A549 treated with DMSO at 1 μM for 4 hours (cell line): Measurements from ENCODE around the gene CCDC87. TPM values are rescaled to one million over a fixed set of nuclear protein-coding genes. Genes with fewer than 3 reads are reported as not detected.

Experiments used
- total RNA-seq: library from RNA; stranded (reverse); fragments of 200-300 nt; extraction: Qiagen RNA extraction; gene quantifications from 5 replicates; pipeline ENCODE4 v1.2.3, GENCODE V29; 2022; ENCODE audit warnings: low read depth

CCDC87 gene, protein sequence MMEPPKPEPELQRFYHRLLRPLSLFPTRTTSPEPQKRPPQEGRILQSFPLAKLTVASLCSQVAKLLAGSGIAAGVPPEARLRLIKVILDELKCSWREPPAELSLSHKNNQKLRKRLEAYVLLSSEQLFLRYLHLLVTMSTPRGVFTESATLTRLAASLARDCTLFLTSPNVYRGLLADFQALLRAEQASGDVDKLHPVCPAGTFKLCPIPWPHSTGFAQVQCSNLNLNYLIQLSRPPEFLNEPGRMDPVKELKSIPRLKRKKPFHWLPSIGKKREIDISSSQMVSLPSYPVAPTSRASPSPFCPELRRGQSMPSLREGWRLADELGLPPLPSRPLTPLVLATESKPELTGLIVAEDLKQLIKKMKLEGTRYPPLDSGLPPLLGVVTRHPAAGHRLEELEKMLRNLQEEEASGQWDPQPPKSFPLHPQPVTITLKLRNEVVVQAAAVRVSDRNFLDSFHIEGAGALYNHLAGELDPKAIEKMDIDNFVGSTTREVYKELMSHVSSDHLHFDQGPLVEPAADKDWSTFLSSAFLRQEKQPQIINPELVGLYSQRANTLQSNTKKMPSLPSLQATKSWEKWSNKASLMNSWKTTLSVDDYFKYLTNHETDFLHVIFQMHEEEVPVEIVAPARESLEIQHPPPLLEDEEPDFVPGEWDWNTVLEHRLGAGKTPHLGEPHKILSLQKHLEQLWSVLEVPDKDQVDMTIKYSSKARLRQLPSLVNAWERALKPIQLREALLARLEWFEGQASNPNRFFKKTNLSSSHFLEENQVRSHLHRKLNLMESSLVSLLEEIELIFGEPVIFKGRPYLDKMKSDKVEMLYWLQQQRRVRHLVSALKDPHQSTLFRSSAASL
- 0.53 to 0.74 TPM (median 0.64 TPM) in 5 replicates for total RNA-seq

DNA sequence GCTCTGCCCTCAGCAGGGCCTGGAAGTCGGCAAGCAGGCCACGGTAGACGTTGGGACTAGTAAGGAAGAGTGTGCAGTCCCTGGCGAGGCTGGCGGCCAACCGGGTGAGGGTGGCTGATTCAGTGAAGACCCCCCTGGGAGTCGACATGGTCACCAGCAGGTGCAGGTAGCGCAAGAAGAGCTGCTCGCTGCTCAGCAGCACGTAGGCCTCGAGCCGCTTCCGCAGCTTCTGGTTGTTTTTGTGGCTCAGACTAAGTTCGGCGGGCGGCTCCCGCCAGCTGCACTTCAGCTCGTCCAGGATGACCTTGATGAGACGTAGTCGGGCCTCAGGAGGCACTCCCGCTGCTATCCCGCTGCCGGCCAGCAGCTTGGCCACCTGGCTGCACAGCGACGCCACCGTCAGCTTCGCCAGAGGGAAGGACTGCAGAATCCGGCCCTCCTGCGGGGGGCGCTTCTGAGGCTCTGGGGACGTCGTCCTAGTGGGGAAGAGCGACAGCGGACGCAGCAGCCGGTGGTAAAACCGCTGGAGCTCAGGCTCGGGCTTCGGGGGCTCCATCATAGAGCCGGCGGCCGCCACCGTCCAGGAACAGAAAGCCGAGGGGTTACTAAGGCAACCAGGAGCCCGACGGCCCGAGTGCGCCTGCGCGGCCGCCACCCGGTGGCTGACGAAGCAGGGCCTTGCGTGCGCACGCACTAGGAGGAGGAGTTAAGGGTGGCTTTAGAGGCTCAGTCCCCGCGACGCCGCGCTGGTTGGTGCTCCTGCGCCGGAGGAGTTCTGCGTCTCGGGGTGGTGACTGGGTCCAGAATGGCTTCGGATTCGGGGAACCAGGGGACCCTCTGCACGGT is at the start of gene CCDC87, which contains the start of gene CCS:
Gene CCDC87, minus strand, starts transcription at position 607 of the 846 bp plus-strand sequence. Its CDS starts 48 bp downstream, at position 559.
Gene CCS, plus strand, starts transcription at position 729 of the 846 bp plus-strand sequence. Its CDS starts 77 bp downstream, at position 806.

GRCh38 chr11:66638177-66639065 is 45.6 kb upstream of the CCDC87 start, which contains the start of gene RBM4:
Gene RBM4, plus strand, starts transcription at chr11:66638703. Its CDS starts 1,009 bp downstream, at chr11:66639712.

DNA sequence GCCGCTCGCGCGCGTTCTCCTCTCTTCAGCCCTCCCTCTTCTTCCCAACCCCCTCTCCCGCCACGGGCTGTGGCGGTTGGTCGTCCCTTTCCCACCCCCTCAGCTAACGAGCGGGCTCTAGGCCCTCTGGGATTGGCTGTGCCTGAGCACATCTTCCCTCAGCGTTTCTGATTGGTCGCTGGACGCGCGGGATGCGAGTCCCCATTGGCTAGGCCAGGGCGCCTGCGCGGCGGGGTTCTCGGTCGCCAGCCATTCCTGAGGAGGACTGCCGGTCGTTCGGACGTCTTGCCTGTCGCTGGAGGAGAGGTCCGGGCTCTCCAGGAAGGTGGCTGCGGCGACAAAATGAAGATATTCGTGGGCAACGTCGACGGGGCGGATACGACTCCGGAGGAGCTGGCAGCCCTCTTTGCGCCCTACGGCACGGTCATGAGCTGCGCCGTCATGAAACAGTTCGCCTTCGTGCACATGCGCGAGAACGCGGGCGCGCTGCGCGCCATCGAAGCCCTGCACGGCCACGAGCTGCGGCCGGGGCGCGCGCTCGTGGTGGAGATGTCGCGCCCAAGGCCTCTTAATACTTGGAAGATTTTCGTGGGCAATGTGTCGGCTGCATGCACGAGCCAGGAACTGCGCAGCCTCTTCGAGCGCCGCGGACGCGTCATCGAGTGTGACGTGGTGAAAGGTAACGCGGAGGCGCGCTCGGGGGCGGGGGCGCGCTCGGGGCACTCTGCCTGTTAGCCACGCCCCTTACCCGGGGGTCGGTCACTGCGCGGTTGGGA is 23.7 kb upstream of the CCDC87 start, which contains the start of gene RBM14:
Gene RBM14, plus strand, starts transcription at position 252 of the 776 bp plus-strand sequence. Its CDS starts 91 bp downstream, at position 343.

GRCh38 chr11:66568124-66568916 is 24.5 kb downstream of the CCDC87 start, which contains the start of gene CTSF:
Gene CTSF, minus strand, starts transcription at chr11:66568606. Its CDS starts 120 bp downstream, at chr11:66568486.

GRCh38 chr11:66546368-66546965 is 46.4 kb downstream of the CCDC87 start, which contains the start of gene ACTN3:
Gene ACTN3, plus strand, starts transcription at chr11:66546903. Its CDS starts 35 bp downstream, at chr11:66546938.

DNA sequence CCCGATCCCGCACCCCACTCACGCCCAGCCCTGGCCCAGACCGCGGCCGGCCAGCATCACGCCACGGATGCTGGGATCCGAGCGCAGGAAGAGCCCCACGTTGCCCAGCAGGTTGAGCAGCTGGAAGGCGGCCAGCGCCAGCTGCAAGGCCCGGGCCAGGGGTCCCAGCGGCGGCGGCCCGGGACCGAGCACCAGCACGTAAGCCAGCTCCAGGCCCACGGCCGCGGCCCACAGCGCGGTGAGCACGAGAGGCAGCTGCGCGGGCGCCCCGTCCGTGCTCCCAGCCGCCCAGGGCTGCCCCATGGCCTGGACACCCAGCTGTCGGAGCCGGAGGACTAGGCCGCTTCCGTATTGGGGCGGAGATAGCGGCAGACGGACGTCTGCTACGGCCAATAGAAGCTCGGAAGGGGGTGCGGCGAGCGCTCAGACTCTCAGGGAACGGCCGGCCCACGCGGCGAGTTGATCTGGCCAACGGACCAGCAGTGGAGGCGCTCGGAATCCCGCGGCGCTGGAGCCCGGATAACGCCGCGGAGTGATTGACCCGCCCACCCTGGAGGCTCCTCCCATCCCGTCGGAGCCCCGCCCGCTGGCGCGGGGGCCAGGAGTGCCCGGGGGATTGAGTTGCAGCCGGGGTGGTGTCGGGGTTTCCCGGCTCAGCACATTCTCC is 47.0 kb downstream of the CCDC87 start, which contains the start of gene ZDHHC24:
Gene ZDHHC24, minus strand, starts transcription at position 348 of the 667 bp plus-strand sequence. Its CDS starts 45 bp downstream, at position 303.

Other genes starting within 250 kb of the CCDC87 start
- gene BRMS1, start 248.0 kb downstream of the CCDC87 start, total RNA-seq = 81.4 to 99.0 TPM (median 87.3 TPM) in 5 replicates
- gene B4GAT1, start 245.4 kb downstream of the CCDC87 start, total RNA-seq = 14.6 to 19.9 TPM (median 18.2 TPM) in 5 replicates
- 3.4 to 5.7 TPM (median 4.1 TPM) in 5 replicates for gene SLC29A2, start 221.3 kb downstream of the CCDC87 start, total RNA-seq
- not detected in 5 replicates for gene NPAS4, start 172.0 kb downstream of the CCDC87 start, total RNA-seq
- 87.4 to 117 TPM (median 111 TPM) in 5 replicates for gene MRPL11, start 154.2 kb downstream of the CCDC87 start, total RNA-seq
- 5.0 to 6.4 TPM (median 5.0 TPM) in 5 replicates for gene PELI3, start 126.2 kb downstream of the CCDC87 start, total RNA-seq
- 54.9 to 77.2 TPM (median 56.6 TPM) in 5 replicates for gene DPP3, start 112.6 kb downstream of the CCDC87 start, total RNA-seq
- gene BBS1, start 82.4 kb downstream of the CCDC87 start, total RNA-seq = 8.7 to 11.2 TPM (median 10.4 TPM) in 5 replicates
- 7.8 to 13.8 TPM (median 12.9 TPM) in 5 replicates for gene ZDHHC24, start 47.0 kb downstream of the CCDC87 start, total RNA-seq
- gene ACTN3, start 46.2 kb downstream of the CCDC87 start, total RNA-seq = 0.02 to 0.08 TPM (median 0.05 TPM) in 3 of 5 replicates, not detected in the others
- gene CTSF, start 24.5 kb downstream of the CCDC87 start, total RNA-seq = 32.4 to 36.0 TPM (median 34.3 TPM) in 5 replicates
- 25.0 to 29.3 TPM (median 25.7 TPM) in 5 replicates for gene CCS, start 122 bp upstream of the CCDC87 start, total RNA-seq
- gene RBM14, start 23.6 kb upstream of the CCDC87 start, total RNA-seq = 66.4 to 87.4 TPM (median 70.9 TPM) in 5 replicates
- 133 to 153 TPM (median 138 TPM) in 5 replicates for gene RBM4, start 45.6 kb upstream of the CCDC87 start, total RNA-seq
- gene RBM4B, start 84.8 kb upstream of the CCDC87 start, total RNA-seq = 17.6 to 24.0 TPM (median 22.7 TPM) in 5 replicates
- 8.2 to 13.2 TPM (median 9.9 TPM) in 5 replicates for gene SPTBN2, start 136.2 kb upstream of the CCDC87 start, total RNA-seq